Myocyte (in vitro differentiated cells): Measurements from ENCODE around the gene GRXCR2. TPM values are rescaled to one million over a fixed set of nuclear protein-coding genes. Genes with fewer than 3 reads are reported as not detected.
"Not testable (repeated sequence)": the region's sequence is repeated elsewhere in the genome, so short reads cannot be mapped to it uniquely, and the experiment has no call there.

ENCODE experiments used
- DNase-seq: peaks from one replicate; pipeline ENCODE4 v3.0.0-alpha.2; 2012; ENCODE audit warnings: low read depth
- polyA plus RNA-seq: library from polyadenylated mRNA; unstranded; fragments of >200 nt; gene quantifications from one replicate; pipeline ENCODE4 v1.2.1, GENCODE V29; 2012; ENCODE audit warnings: missing spikeins
- total RNA-seq: library from RNA; depleted of rRNA; stranded (reverse); fragments of >200 nt; gene quantifications from 2 replicates; pipeline ENCODE4 v1.2.3, GENCODE V29; 2014

Gene GRXCR2
- not detected in 2 replicates for total RNA-seq
- not detected for polyA plus RNA-seq

DNA sequence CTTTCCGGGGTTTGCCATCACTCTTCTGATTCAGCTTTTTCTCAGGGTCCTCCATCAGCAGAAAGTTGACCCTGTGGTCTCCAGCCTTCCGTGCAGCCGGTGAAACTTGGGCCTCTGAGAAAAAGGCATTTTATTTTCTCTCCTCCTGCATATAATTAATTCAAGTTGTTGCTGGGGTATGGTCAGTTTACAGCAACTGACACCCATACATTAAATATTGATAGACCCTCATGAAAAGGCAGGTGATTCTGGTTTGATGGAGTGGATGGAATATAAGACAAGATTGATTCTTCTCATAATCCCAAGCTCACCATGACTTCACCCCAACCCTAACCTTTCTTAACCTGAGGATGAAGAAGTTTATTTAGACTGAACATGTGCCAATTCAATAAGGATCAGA lies at the start of gene GRXCR2:
Gene GRXCR2 (minus strand): TSS at position 101 of the 400 bp plus-strand sequence. CDS start 46 bp downstream, at position 55.
- DNase-seq, result no peak

GRCh38 chr5:145922059-145922458 lies 49.2 kb upstream of the GRXCR2 start:
- no peak for DNase-seq

DNA sequence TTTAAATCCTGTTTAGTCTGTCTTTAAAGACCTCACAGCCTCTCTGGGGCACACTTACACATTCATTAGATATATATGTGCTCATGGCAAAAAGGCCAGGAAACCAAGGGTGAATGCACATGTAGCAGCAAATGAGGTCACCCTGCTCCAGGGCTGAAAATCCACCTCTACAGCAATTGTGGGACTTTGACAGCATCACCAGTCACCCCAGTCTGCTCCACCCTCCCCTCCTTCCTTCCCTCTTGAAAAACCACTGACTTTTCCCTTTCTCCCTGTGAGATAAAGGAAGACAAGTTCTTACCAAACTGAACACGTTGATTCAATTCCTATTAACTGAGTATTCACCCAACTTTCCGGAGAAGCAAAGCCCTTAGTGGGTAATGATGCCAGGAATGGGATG lies 48.4 kb upstream of the GRXCR2 start:
- DNase-seq, result no peak

DNA sequence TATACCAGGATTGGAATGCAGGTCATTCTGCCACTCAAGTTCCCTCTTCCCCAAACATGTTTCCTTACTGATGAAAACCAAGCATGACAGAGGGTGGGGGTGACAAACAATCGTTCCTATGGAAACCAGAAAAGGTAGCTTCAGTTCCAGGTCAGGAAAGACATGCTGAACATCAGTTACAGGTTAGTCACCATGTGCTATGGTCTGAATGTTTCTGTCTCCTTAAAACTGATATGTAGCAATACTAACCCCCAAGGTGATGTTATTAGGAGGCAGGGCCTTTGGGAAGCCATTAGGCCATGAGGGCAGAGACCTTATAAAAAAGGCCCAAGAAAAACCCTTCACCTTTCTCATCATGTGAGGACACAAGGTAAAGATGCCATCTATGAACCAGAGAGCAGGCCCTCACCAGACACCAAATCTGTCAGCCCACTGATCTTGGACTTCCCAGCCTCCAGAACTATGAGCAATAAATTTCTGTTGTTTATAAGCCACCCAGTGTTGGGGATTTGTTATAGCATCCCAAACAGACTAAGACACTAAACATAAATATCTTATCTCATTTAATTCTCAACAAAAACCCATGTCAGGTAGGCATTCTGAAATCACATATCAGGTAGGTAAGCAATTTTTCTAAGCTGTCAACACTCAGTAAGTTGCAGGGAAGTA lies 47.9 kb upstream of the GRXCR2 start:
- no peak for DNase-seq

GRCh38 chr5:145919413-145919812 lies 46.6 kb upstream of the GRXCR2 start:
- DNase-seq, result no peak

DNA sequence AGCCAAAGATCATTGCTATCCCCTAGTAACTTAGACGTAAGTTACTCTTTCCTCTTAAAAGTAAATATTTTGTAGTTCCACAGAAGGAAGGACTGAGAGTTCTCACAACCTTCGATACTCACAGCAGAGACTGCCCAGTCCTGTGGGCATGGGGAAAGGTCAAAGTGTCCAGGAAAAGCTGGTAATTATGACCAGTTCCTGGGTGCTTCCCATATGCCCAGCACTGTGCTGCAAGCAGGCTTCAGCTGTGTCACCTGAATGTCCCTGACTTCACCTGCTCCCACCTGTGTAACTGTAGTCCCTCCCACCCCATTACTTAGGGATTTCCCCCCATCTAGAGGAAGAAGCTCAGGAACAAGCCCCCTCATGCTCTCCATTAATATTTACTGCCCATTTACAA lies 45.6 kb upstream of the GRXCR2 start:
- DNase-seq, result no peak

DNA sequence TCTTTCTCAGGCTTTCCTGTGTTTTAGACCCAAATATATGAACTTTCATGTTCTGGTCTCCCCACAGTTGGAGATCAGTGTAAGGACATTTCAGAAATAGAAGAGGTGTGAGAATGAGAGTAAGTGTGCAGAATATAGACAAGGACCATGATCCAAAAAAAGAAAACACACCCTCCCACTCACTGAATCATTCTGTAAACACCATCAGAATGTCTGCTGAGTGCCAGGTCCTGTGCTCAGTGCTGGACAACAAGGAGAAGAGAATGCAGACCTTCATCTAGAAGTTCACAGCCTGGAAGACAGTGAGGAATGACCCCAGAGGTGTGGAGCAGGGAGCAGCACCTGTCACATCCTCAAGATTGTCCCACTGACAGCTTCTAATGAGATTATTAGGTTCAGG lies 44.5 kb upstream of the GRXCR2 start:
- no peak for DNase-seq

GRCh38 chr5:145915970-145916638 lies 43.3 kb upstream of the GRXCR2 start:
- DNase-seq, result no peak

GRCh38 chr5:145913701-145914100 lies 40.9 kb upstream of the GRXCR2 start:
- DNase-seq, result no peak

- no peak for DNase-seq
Measured at GRCh38 chr5:145912594-145912993, 39.8 kb upstream of the GRXCR2 start.

- no peak for DNase-seq
Measured at GRCh38 chr5:145912019-145912418, 39.2 kb upstream of the GRXCR2 start.

- no peak for DNase-seq
Measured at GRCh38 chr5:145911164-145911563, 38.4 kb upstream of the GRXCR2 start.

DNA sequence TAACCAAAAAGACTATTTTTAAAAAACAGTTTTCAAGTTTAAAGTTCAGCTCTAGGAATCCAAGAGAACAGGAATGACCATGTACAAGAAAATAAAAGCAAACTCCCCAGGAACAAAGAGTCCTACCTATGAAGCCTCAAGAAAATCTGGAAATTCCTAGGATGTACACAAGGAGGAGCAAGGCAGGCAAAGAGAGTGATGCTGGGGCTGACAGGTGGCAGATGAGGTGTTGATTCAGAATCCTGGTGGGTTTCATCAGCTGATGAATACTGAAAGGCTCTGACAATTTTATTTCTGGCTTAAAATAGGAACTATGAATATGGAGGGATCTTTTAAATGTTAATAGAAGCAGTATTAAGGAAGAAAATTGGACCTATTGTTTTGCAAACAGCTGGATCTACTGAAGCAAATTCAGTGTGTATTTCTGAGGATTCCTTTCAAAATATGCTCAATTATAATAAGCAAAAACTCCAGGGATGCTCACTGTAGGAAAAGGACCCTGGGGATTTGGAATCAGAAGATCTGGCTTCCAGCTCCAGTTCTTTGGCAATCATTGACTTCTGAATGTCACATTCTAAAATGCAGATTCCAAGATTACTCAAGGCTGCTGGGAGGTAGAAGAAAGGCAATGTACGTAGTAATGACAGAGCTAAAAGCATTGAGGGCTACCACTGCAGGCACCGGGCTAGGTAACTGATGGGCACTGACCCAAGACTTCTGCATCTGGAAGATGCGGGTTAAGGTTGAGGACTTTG lies 35.6 kb upstream of the GRXCR2 start:
- no peak for DNase-seq

DNA sequence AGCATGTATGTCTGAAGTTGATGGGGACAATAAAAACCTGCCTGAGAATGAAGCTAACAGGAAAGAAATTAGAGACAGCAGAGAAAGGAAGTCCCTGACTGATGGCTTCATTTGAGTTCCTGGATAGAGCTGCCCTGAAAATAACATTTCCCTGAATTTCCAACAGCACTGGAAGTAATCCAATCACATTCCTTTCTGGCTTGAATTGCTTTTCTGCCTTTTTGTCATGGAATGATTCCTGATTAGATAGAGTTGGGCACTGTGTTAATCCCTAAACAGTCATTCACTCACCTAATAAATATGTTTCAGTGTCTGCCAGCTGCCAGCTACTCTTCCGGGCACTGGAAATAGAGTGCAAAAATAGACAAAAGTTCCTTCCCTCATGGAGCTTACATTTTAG lies 33.6 kb upstream of the GRXCR2 start:
- peak; percentile 5 for DNase-seq

GRCh38 chr5:145904743-145905142 lies 31.9 kb upstream of the GRXCR2 start:
- no peak for DNase-seq

DNA sequence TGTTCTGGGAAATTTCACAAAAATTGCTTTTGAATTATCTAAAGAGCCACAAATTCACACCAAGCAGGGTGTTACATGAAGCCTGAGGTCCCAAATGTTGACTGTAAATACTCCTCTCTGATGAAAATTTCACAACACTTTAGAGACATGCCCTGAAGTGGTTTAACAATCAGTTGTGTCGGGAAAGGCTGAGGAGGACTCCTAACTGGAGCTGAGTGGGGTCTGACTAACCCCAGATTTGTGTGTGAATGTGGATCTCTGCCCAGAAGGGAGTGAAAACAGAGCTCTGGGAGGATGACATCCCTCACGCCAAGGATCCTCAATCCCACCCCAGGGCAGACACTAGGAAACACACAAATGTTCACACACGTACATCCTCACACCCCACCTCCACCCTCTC lies 31.1 kb upstream of the GRXCR2 start:
- no peak for DNase-seq

- no peak for DNase-seq
Measured at GRCh38 chr5:145903113-145903512, 30.3 kb upstream of the GRXCR2 start.

GRCh38 chr5:145902421-145902820 lies 29.6 kb upstream of the GRXCR2 start:
- no peak for DNase-seq

DNA sequence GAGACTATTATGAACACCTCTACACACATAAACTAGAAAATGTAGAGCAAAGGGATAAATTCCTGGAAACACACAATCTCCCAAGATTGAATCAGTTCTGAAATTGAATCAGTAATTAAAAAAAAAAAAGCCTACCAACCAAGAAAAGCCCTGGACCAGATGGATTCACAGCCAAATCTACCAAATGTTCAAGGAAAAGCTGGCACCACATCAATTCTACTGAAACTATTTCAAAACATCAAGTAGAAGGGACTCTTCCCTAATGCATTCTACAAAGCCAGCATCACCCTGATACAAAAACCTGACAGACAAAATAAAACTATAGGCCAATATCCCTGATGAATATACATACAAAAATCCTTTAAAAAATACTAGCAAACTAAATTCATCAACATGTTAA lies 25.4 kb upstream of the GRXCR2 start:
- no peak for DNase-seq

- not testable (repeated sequence) for DNase-seq
Measured at GRCh38 chr5:145891378-145891777, 18.6 kb upstream of the GRXCR2 start.

DNA sequence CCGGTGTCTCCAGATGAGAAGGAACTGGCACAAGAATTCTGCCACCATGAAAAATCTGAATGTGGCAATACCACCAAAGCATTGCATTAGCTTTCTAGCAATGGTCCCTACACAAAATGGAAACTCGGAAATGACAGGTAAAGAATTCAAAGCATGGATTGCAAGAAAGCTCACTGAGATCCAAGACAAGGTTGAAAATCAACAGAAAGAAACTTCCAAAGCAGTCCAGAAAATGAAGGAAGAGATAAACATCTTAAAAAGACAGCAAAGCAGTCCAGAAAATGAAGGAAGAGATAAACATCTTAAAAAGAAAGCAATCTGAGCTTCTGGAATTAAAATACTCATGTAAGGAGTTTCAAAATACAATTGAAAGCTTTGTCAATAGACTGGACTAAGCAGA lies 16.8 kb upstream of the GRXCR2 start:
- no peak for DNase-seq

DNA sequence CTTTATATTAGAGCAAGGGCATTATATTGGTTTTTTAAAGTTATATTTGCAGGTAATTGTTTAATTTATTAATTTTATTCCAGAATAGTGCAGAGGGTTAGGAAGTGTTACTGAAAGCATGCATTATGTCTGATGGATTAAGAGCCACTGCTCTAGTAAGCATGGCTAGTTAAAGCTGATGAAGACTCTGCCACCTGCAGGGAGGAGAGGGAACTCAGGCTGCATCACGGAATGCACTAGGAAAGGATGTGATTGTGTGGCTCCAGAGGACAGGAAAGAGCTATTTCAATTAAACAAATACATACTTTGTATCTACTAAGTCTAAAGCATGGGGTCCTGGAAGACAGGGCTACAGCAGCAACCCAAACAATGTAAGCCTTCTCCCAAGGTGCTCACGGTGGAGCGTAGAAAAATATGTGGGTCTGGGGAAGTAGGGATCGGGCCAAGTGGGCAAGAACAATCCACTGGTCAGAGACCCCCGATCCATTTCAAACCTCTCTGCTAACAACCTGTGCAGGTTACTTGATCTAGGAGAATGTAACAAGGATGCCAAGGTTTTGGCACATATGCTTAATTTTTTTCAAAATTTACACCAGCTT lies 15.3 kb upstream of the GRXCR2 start:
- peak; percentile 51 for DNase-seq
